K562 (cell line): ENCODE data around the gene PRICKLE3. TPM values are rescaled to one million over a fixed set of nuclear protein-coding genes. Genes with fewer than 3 reads are reported as not detected.
A peak's percentile ranks its signal among the peaks of the same experiment; 100 is the strongest.

Experiments
- ADNP ChIP-seq: fragments of 200-800 bp; sonication (Bioruptor generic); IDR thresholded peaks from 2 replicates; pipeline ENCODE4 v1.6.1; 2016; ENCODE audit warnings: missing genetic modification characterization, missing compliant biosample characterization
- AFF4 ChIP-seq: sonication (generic); formaldehyde crosslinking; IDR thresholded peaks from 2 replicates; pipeline ENCODE4 v1.8.0; 2023; ENCODE audit warnings: mild to moderate bottlenecking, missing genetic modification reagents
- CREBBP ChIP-seq: IDR thresholded peaks from one replicate; pipeline ENCODE4 v1.6.1; 2012; ENCODE audit warnings: low read depth, mild to moderate bottlenecking, control low read depth, inconsistent platforms, low read length
- HDGF ChIP-seq: fragments of 450-650 bp; IDR thresholded peaks from 2 replicates; pipeline ENCODE4 v1.6.1; 2016
- MNT ChIP-seq, 2 experiments: fragments of 450-650 bp; conservative IDR thresholded peaks; 2 replicates each; pipeline ENCODE4 v1.6.1; 2017; ENCODE audit warnings: mild to moderate bottlenecking in 2 of 2, moderate library complexity in 2 of 2
- PHF20 ChIP-seq: fragments of 450-650 bp; IDR thresholded peaks from 2 replicates; pipeline ENCODE4 v1.6.1; 2018; ENCODE audit not compliant: partially characterized antibody
- POLR3G ChIP-seq: IDR thresholded peaks from 2 replicates; pipeline ENCODE4 v1.6.1; 2011; ENCODE audit not compliant: insufficient read length, insufficient replicate concordance; ENCODE audit errors: extremely low read depth
- RBM22 ChIP-seq: fragments of 200-400 bp; formaldehyde crosslinking; IDR thresholded peaks from 2 replicates; pipeline ENCODE4 v1.6.1; 2018; ENCODE audit warnings: low read length, low read depth; ENCODE audit not compliant: poor library complexity, severe bottlenecking
- REST ChIP-seq, 2 experiments: fragments of 450-650 bp; formaldehyde crosslinking in 1 of 2; IDR thresholded peaks; 2 replicates each; pipeline versions ENCODE4 v1.4.0 to v1.6.1; 2014 to 2020; ENCODE audit warnings: mild to moderate bottlenecking in 2 of 2, borderline replicate concordance in 1 of 2, low read depth in 1 of 2
- ZNF224 ChIP-seq: sonication (generic); formaldehyde crosslinking; IDR thresholded peaks from 2 replicates; pipeline ENCODE4 v1.8.0; 2022; ENCODE audit warnings: mild to moderate bottlenecking, missing genetic modification reagents
- ZNF584 ChIP-seq: fragments of 200-800 bp; sonication (Bioruptor generic); IDR thresholded peaks from 2 replicates; pipeline ENCODE4 v1.6.1; 2016; ENCODE audit warnings: low read depth, mild to moderate bottlenecking, missing genetic modification characterization, missing compliant biosample characterization
- polyA plus RNA-seq, 8 experiments: library from polyadenylated mRNA; depleted of rRNA in 4 of 8; stranded (reverse) in 5 of 8; unstranded in 3 of 8; fragments of >200 nt; fragmentation: Nextera tagmentation in 2 of 8; fragmentation: Illumina TruSeq in 1 of 8; extraction: Ambion mirVana in 2 of 8; extraction: Trizol in 1 of 8; gene quantifications; 2 replicates each; pipeline versions ENCODE4 v1.2.1 to v1.2.3, GENCODE V29; 2011 to 2014; ENCODE audit warnings: inconsistent platforms in 1 of 8, missing spikeins in 1 of 8
- total RNA-seq, 7 experiments: library from RNA; depleted of rRNA in 6 of 7; stranded (reverse); fragments of >200 nt in 6 of 7; fragmentation: Illumina TruSeq in 2 of 7; extraction: Trizol in 2 of 7; gene quantifications; 2 replicates each; pipeline versions ENCODE4 v1.2.1 to v1.2.3, GENCODE V29; 2011 to 2021; ENCODE audit warnings: low replicate concordance in 1 of 7

PRICKLE3 gene
- total and polyA plus RNA-seq, 9 of the 15 experiments (the other 6 are each of a cell fraction or from before 2014, with no cell fraction given): 1.1 to 44.3 (median 14.0) TPM

- no peak; the same call in 1 of the 2 replicates for TF ChIP-seq REST (IDR thresholded peaks at IDR 0.05; ENCODE audit: borderline replicate concordance)
- 0 out of 2 replicates have a peak, but pooled peaks have one; percentile 44 for TF ChIP-seq REST (CRISPR knock-in tag; IDR thresholded peaks at IDR 0.05; ENCODE audit: low read depth)
- no peak for TF ChIP-seq ZNF224 (CRISPR knock-in tag)
- no peak for TF ChIP-seq RBM22
- no peak for TF ChIP-seq POLR3G
- peak; percentile 55 for TF ChIP-seq PHF20
- no peak for TF ChIP-seq ADNP (tag)
- TF ChIP-seq HDGF: no peak
- TF ChIP-seq AFF4 (CRISPR knock-in tag): no peak
- no peak for TF ChIP-seq CREBBP
- TF ChIP-seq ZNF584 (CRISPR knock-in tag): no peak
- TF ChIP-seq MNT (conservative IDR thresholded peaks at IDR 0.05): no peak
Observed at GRCh38 chrX:49191574-49192011, 5.4 kb upstream of the PRICKLE3 start (continued).
